OCI-LY7 (cell line): ENCODE results near the gene C4orf50. TPM values are rescaled to one million over a fixed set of nuclear protein-coding genes. Genes with fewer than 3 reads are reported as not detected.

Source experiments
- BruUV-seq: library from RNA; stranded (reverse); fragments of 400-500 nt; replicated peaks from 2 replicates; lab custom pipeline; 2021; lab: Mats Ljungman, UMichigan
- CTCF ChIA-PET: fragments of 300-600 bp; sonication (Branson Sonifier 250); formaldehyde crosslinking; loops from one replicate; lab custom pipeline; 2022; ENCODE audit warnings: antibody characterized with exemption; ENCODE audit not compliant: unreplicated experiment; lab: Charles Lee
- POLR2A ChIA-PET: fragments of 300-600 bp; sonication (Branson Sonifier 250); formaldehyde crosslinking; loops from one replicate; lab custom pipeline; 2022; ENCODE audit warnings: antibody characterized with exemption; lab: Charles Lee
- DNase-seq: peaks from one replicate; pipeline ENCODE4 v3.0.0-alpha.2; 2015; ENCODE audit warnings: low spot score
- H2AFZ ChIP-seq: fragments of 200-600 bp; sonication (generic), shearing (Covaris generic); 2 replicates; pipeline ENCODE4 v1.6.1; 2014; ENCODE audit warnings: mild to moderate bottlenecking, antibody characterized with exemption, low read length, moderate library complexity
- H3K27ac ChIP-seq: fragments of 200-600 bp; sonication (generic); 2 replicates; pipeline ENCODE4 v1.5.1; 2014; ENCODE audit warnings: mixed run types, low read depth, mild to moderate bottlenecking, moderate library complexity, low read length, inconsistent platforms; ENCODE audit not compliant: poor library complexity, severe bottlenecking
- H3K36me3 ChIP-seq: fragments of 200-600 bp; sonication (generic); 2 replicates; pipeline ENCODE4 v1.6.1; 2014; ENCODE audit warnings: mild to moderate bottlenecking, antibody characterized with exemption, low read length, moderate library complexity, mixed read lengths; ENCODE audit not compliant: insufficient read depth
- H3K4me1 ChIP-seq: fragments of 200-600 bp; sonication (generic); 2 replicates; pipeline ENCODE4 v1.5.1; 2014; ENCODE audit warnings: mild to moderate bottlenecking, low read length; ENCODE audit not compliant: insufficient read depth, poor library complexity, severe bottlenecking
- H3K4me2 ChIP-seq: fragments of 200-600 bp; sonication (generic); 2 replicates; pipeline ENCODE4 v1.6.1; 2014; ENCODE audit warnings: mild to moderate bottlenecking, low read length
- H3K4me3 ChIP-seq: fragments of 200-600 bp; sonication (generic); 2 replicates; pipeline ENCODE4 v1.5.1; 2014; ENCODE audit warnings: mild to moderate bottlenecking, low read depth, low read length; ENCODE audit not compliant: poor library complexity, severe bottlenecking
- H3K79me2 ChIP-seq: fragments of 200-600 bp; sonication (generic); 2 replicates; pipeline ENCODE4 v1.6.1; 2016; ENCODE audit warnings: low read depth, mild to moderate bottlenecking, low read length, moderate library complexity, mixed read lengths; ENCODE audit not compliant: insufficient read depth
- H3K9me2 ChIP-seq: fragments of 200-600 bp; sonication (generic); 2 replicates; pipeline ENCODE4 v1.6.1; 2016; ENCODE audit warnings: mild to moderate bottlenecking, low read length, mixed read lengths; ENCODE audit not compliant: insufficient read depth
- H3K9me3 ChIP-seq: fragments of 200-600 bp; sonication (generic); 2 replicates; pipeline ENCODE4 v1.6.1; 2014; ENCODE audit warnings: mild to moderate bottlenecking, mixed run types, low read length, mixed read lengths
- H4K20me1 ChIP-seq: fragments of 200-600 bp; sonication (generic); 2 replicates; pipeline ENCODE4 v1.6.1; 2014; ENCODE audit warnings: mild to moderate bottlenecking, antibody characterized with exemption, low read length, moderate library complexity, mixed read lengths; ENCODE audit not compliant: insufficient read depth
- EZH2phosphoT487 ChIP-seq: fragments of 200-600 bp; sonication (generic); IDR thresholded peaks from 2 replicates; pipeline ENCODE4 v1.6.1; 2018; ENCODE audit warnings: low read depth, borderline replicate concordance, mild to moderate bottlenecking, mixed run types, antibody characterized with exemption, low read length, moderate library complexity, mixed read lengths
- intact Hi-C: fragments of 100-400 bp; cut with micrococcal nuclease; formaldehyde crosslinking; loops from one replicate; pipeline ENCODE4 v1.10.0; 2022; ENCODE audit not compliant: unreplicated experiment
- total RNA-seq, 2 experiments: library from RNA; depleted of rRNA in 1 of 2; stranded (reverse); fragments of >200 nt in 1 of 2; shearing (Covaris generic) in 1 of 2; gene quantifications; 2 replicates each; pipeline ENCODE4 v1.2.3, GENCODE V29; 2014 to 2022
- TF ChIP-seq, protein P1 (sequence below): fragments of 200-600 bp; sonication (generic); conservative IDR thresholded peaks from 2 replicates; pipeline ENCODE4 v1.5.1; 2014; ENCODE audit warnings: mild to moderate bottlenecking, antibody characterized with exemption, low read length, moderate library complexity, mixed read lengths

The C4orf50 gene
- total RNA-seq, 2 experiments from 2014 or later, result 0.06 TPM; not detected in 1

- Histone ChIP-seq H3K9me2 (no peaks in the 10 kb centered on the region), H3K9me3 (no peaks in the 10 kb centered on the region), H3K79me2 (no peaks in the 10 kb centered on the region), H4K20me1 (no peaks in the 10 kb centered on the region), H3K4me3 (no peak overlapping the region), H3K4me1 (no peaks in the 10 kb centered on the region), H3K4me2 (no peak overlapping the region), H3K27ac (no peak overlapping the region), H2AFZ (no peak overlapping the region), H3K36me3 (no peaks in the 10 kb centered on the region)
- intact Hi-C loops, result no loop called here
- ChIA-PET POLR2A (no interaction called here), CTCF (no interaction called here)
- no peak for DNase-seq
- no TSS peak for BruUV-seq
- TF ChIP-seq, protein P1, sequence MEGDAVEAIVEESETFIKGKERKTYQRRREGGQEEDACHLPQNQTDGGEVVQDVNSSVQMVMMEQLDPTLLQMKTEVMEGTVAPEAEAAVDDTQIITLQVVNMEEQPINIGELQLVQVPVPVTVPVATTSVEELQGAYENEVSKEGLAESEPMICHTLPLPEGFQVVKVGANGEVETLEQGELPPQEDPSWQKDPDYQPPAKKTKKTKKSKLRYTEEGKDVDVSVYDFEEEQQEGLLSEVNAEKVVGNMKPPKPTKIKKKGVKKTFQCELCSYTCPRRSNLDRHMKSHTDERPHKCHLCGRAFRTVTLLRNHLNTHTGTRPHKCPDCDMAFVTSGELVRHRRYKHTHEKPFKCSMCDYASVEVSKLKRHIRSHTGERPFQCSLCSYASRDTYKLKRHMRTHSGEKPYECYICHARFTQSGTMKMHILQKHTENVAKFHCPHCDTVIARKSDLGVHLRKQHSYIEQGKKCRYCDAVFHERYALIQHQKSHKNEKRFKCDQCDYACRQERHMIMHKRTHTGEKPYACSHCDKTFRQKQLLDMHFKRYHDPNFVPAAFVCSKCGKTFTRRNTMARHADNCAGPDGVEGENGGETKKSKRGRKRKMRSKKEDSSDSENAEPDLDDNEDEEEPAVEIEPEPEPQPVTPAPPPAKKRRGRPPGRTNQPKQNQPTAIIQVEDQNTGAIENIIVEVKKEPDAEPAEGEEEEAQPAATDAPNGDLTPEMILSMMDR, result no peak
- no peak for TF ChIP-seq EZH2phosphoT487
These were observed 61.2 kb downstream of the C4orf50 start for GRCh38 chr4:5957076-5957475.

- TF ChIP-seq, protein P1, result no peak
- TF ChIP-seq EZH2phosphoT487, result no peak
- Histone ChIP-seq H3K9me3 (no peaks in the 10 kb centered on the region), H3K36me3 (no peaks in the 10 kb centered on the region), H2AFZ (no peak overlapping the region), H3K9me2 (no peaks in the 10 kb centered on the region), H3K4me1 (no peaks in the 10 kb centered on the region), H3K27ac (no peak overlapping the region), H3K79me2 (no peaks in the 10 kb centered on the region), H3K4me2 (no peak overlapping the region), H3K4me3 (no peak overlapping the region), H4K20me1 (no peaks in the 10 kb centered on the region)
- ChIA-PET POLR2A (no interaction called here), CTCF (no interaction called here)
- no peak for DNase-seq
- intact Hi-C loops, result no loop called here
- no TSS peak for BruUV-seq
These were observed 61.8 kb downstream of the C4orf50 start for GRCh38 chr4:5956285-5957021.

- no TSS peak for BruUV-seq
- H3K4me2 ChIP-seq, result no peak overlapping the region
These were observed 62.4 kb downstream of the C4orf50 start for GRCh38 chr4:5955856-5956255.

More at GRCh38 chr4:5955856-5956255, 62.4 kb downstream of the C4orf50 start:
- CTCF ChIA-PET, result no interaction called here
- no peaks in the 10 kb centered on the region for H3K9me3 ChIP-seq
- POLR2A ChIA-PET, result no interaction called here
- intact Hi-C loops, result no loop called here
- H3K36me3 ChIP-seq, result no peaks in the 10 kb centered on the region
- no peak overlapping the region for H2AFZ ChIP-seq
- no peaks in the 10 kb centered on the region for H4K20me1 ChIP-seq
- DNase-seq, result no peak
- H3K9me2 ChIP-seq, result no peaks in the 10 kb centered on the region
- TF ChIP-seq EZH2phosphoT487, result no peak
- TF ChIP-seq, protein P1, result no peak
- H3K79me2 ChIP-seq, result no peaks in the 10 kb centered on the region
- no peak overlapping the region for H3K4me3 ChIP-seq
- H3K27ac ChIP-seq, result no peak overlapping the region
- H3K4me1 ChIP-seq, result no peaks in the 10 kb centered on the region
